Panc1 (cell line): ENCODE data around the gene RRM2. TPM values are rescaled to one million over a fixed set of nuclear protein-coding genes. Genes with fewer than 3 reads are reported as not detected.

Source experiments
- ATAC-seq: fragments of 200-7000 bp; cut with Tn5 transposase; 2 replicates; pipeline ENCODE4 v1.9.1; 2020; ENCODE audit warnings: mild to moderate bottlenecking, moderate library complexity
- BruUV-seq: library from RNA; stranded (reverse); fragments of 400-500 nt; replicated peaks from 2 replicates; lab custom pipeline; 2021; lab: Mats Ljungman, UMichigan
- CTCF ChIA-PET: fragments of 300-600 bp; sonication (Branson Sonifier 250); formaldehyde crosslinking; loops from one replicate; lab custom pipeline; 2022; ENCODE audit warnings: antibody characterized with exemption; lab: Charles Lee
- POLR2A ChIA-PET: fragments of 300-600 bp; sonication (Branson Sonifier 250); formaldehyde crosslinking; loops from one replicate; lab custom pipeline; 2022; ENCODE audit warnings: antibody characterized with exemption; lab: Charles Lee
- DNase-seq: peaks from one replicate; pipeline ENCODE4 v3.0.0-alpha.2; 2010; ENCODE audit warnings: low read depth, low spot score
- H3K27ac ChIP-seq: 2 replicates; pipeline ENCODE4 v1.5.1; 2011; ENCODE audit warnings: mild to moderate bottlenecking, low read length, inconsistent platforms
- H3K27me3 ChIP-seq: fragments of 200-500 bp; sonication (Bioruptor generic); 2 replicates; pipeline ENCODE4 v1.6.0; 2014; ENCODE audit warnings: low read length, inconsistent platforms; ENCODE audit not compliant: control insufficient read depth, insufficient read depth
- H3K36me3 ChIP-seq: fragments of 200-500 bp; sonication (Bioruptor generic); 2 replicates; pipeline ENCODE4 v1.5.1; 2014; ENCODE audit warnings: inconsistent platforms, mild to moderate bottlenecking, low read length, moderate library complexity; ENCODE audit not compliant: control insufficient read depth, insufficient read depth
- H3K4me1 ChIP-seq: 2 replicates; pipeline ENCODE4 v1.5.1; 2011; ENCODE audit warnings: inconsistent platforms, mild to moderate bottlenecking, low read length, moderate library complexity; ENCODE audit not compliant: control insufficient read depth, insufficient read depth
- H3K4me3 ChIP-seq, 2 experiments: 2 replicates each; pipeline ENCODE4 v1.5.1; 2011 to 2012; ENCODE audit warnings: low read depth in 2 of 2, low read length in 2 of 2, mild to moderate bottlenecking in 2 of 2, inconsistent platforms in 1 of 2, moderate library complexity in 1 of 2
- H3K9me3 ChIP-seq: fragments of 200-500 bp; sonication (Bioruptor generic); 2 replicates; pipeline ENCODE4 v1.5.1; 2014; ENCODE audit warnings: low read depth, mild to moderate bottlenecking, inconsistent platforms, low read length, moderate library complexity; ENCODE audit not compliant: control insufficient read depth, insufficient read depth
- CTCF ChIP-seq: fragments of 450-650 bp; IDR thresholded peaks from 2 replicates; pipeline ENCODE4 v1.5.1; 2017; ENCODE audit warnings: mild to moderate bottlenecking
- POLR2AphosphoS5 ChIP-seq: IDR thresholded peaks from 2 replicates; pipeline ENCODE4 v1.6.1; 2012; ENCODE audit warnings: mild to moderate bottlenecking, low read depth, low read length, moderate library complexity
- SIN3A ChIP-seq: IDR thresholded peaks from 2 replicates; pipeline ENCODE4 v1.6.1; 2012; ENCODE audit warnings: low read depth, mild to moderate bottlenecking, low read length, moderate library complexity, borderline replicate concordance; ENCODE audit not compliant: insufficient read depth
- TCF7L2 ChIP-seq: IDR thresholded peaks from 2 replicates; pipeline ENCODE4 v1.6.1; 2011; ENCODE audit warnings: mild to moderate bottlenecking, low read depth, low read length, inconsistent platforms
- in situ Hi-C: cut with HindIII; loops from 2 replicates; pipeline ENCODE4 v1.10.0; 2016; ENCODE audit warnings: low sequenced_read_pairs, low pct_unique_long_range_greater_than_20kb
- intact Hi-C: fragments of 100-400 bp; cut with micrococcal nuclease; formaldehyde crosslinking; loops from one replicate; pipeline ENCODE4 v1.10.0; 2022; ENCODE audit not compliant: unreplicated experiment
- total RNA-seq: library from RNA; stranded (reverse); gene quantifications from one replicate; pipeline ENCODE4 v1.2.1, GENCODE V29; 2021; ENCODE audit not compliant: unreplicated experiment
- TF ChIP-seq, protein P1 (sequence below), 2 experiments: IDR thresholded peaks; 2 replicates each; pipeline ENCODE4 v1.6.1; 2011 to 2012; ENCODE audit warnings: low read depth in 2 of 2, control low read depth in 1 of 2, low read length in 1 of 2, mild to moderate bottlenecking in 1 of 2, moderate library complexity in 1 of 2; ENCODE audit not compliant: insufficient read depth in 1 of 2

RRM2 gene
- total RNA-seq, 1 experiment from 2014 or later: 294 TPM

GRCh38 chr2:10095175-10095574 is 27.4 kb upstream of the RRM2 start:
- no peak overlapping the region for H3K4me3 ChIP-seq
- intact Hi-C loops (no loop called here), in situ Hi-C loops (no loop called here)
- TF ChIP-seq TCF7L2: no peak
- no peak for TF ChIP-seq CTCF
- no peak for TF ChIP-seq POLR2AphosphoS5
- no peak for DNase-seq
- peaks cover 10% of the 10 kb centered on the region; the same call in 1 of the 2 replicates for H3K4me1 ChIP-seq
- no TSS peak for BruUV-seq
- no peaks in the 10 kb centered on the region for H3K27me3 ChIP-seq
- POLR2A ChIA-PET: no interaction called here
- H3K9me3 ChIP-seq: no peaks in the 10 kb centered on the region
- CTCF ChIA-PET: interaction anchor here (1.3 to 3.5 kb wide), 2 partner anchors 22 kb away, joined by 8 to 97 read pairs; no protein-coding TSS in a partner anchor
- no peak overlapping the region for H3K27ac ChIP-seq
- H3K36me3 ChIP-seq: no peaks in the 10 kb centered on the region
- no peak for ATAC-seq

GRCh38 chr2:10096641-10097040 is 25.9 kb upstream of the RRM2 start:
- no peak overlapping the region for H3K4me3 ChIP-seq
- in situ Hi-C loops: no loop called here
- no peaks in the 10 kb centered on the region for H3K9me3 ChIP-seq
- no TSS peak for BruUV-seq
- DNase-seq (no peak), ATAC-seq (no peak)
- H3K27ac ChIP-seq: peak overlapping the region; percentile 40; the same call in 1 of the 2 replicates
- CTCF ChIA-PET: interaction anchor here (0.6 to 3.5 kb wide), 13 partner anchors 10 to 1299 kb away, joined by 3 to 97 read pairs (median 4); partner anchors contain the start of gene CYS1
- no peaks in the 10 kb centered on the region for H3K27me3 ChIP-seq
- peaks cover 10% of the 10 kb centered on the region; the same call in 1 of the 2 replicates for H3K4me1 ChIP-seq
- intact Hi-C loops: loop anchor here (2.0 kb wide), 1 partner anchor 24 kb away; no protein-coding TSS in a partner anchor
- TF ChIP-seq SIN3A: no peak
- TF ChIP-seq CTCF: no peak
- no peak for TF ChIP-seq POLR2AphosphoS5
- TF ChIP-seq TCF7L2: no peak
- TF ChIP-seq, protein P1, sequence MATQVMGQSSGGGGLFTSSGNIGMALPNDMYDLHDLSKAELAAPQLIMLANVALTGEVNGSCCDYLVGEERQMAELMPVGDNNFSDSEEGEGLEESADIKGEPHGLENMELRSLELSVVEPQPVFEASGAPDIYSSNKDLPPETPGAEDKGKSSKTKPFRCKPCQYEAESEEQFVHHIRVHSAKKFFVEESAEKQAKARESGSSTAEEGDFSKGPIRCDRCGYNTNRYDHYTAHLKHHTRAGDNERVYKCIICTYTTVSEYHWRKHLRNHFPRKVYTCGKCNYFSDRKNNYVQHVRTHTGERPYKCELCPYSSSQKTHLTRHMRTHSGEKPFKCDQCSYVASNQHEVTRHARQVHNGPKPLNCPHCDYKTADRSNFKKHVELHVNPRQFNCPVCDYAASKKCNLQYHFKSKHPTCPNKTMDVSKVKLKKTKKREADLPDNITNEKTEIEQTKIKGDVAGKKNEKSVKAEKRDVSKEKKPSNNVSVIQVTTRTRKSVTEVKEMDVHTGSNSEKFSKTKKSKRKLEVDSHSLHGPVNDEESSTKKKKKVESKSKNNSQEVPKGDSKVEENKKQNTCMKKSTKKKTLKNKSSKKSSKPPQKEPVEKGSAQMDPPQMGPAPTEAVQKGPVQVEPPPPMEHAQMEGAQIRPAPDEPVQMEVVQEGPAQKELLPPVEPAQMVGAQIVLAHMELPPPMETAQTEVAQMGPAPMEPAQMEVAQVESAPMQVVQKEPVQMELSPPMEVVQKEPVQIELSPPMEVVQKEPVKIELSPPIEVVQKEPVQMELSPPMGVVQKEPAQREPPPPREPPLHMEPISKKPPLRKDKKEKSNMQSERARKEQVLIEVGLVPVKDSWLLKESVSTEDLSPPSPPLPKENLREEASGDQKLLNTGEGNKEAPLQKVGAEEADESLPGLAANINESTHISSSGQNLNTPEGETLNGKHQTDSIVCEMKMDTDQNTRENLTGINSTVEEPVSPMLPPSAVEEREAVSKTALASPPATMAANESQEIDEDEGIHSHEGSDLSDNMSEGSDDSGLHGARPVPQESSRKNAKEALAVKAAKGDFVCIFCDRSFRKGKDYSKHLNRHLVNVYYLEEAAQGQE (IDR thresholded peaks at IDR 0.05; ENCODE audit: insufficient read depth in 1 of 2, low read depth in 2 of 2, low read length in 1 of 2): no peak
- POLR2A ChIA-PET: interaction anchor here (0.7 kb wide), 1 partner anchor 404 kb away, joined by 3 read pairs; no protein-coding TSS in a partner anchor
- H3K36me3 ChIP-seq: no peaks in the 10 kb centered on the region
